GM19240 (cell line): Measurements from ENCODE around the gene FNDC4.
"Not testable (repeated sequence)": the region's sequence is repeated elsewhere in the genome, so short reads cannot be mapped to it uniquely, and the experiment has no call there.

Source experiments
- DNase-seq: peaks from one replicate; pipeline ENCODE4 v3.0.0; 2011; ENCODE audit warnings: low spot score; ENCODE audit not compliant: insufficient read length

FNDC4 gene

DNA sequence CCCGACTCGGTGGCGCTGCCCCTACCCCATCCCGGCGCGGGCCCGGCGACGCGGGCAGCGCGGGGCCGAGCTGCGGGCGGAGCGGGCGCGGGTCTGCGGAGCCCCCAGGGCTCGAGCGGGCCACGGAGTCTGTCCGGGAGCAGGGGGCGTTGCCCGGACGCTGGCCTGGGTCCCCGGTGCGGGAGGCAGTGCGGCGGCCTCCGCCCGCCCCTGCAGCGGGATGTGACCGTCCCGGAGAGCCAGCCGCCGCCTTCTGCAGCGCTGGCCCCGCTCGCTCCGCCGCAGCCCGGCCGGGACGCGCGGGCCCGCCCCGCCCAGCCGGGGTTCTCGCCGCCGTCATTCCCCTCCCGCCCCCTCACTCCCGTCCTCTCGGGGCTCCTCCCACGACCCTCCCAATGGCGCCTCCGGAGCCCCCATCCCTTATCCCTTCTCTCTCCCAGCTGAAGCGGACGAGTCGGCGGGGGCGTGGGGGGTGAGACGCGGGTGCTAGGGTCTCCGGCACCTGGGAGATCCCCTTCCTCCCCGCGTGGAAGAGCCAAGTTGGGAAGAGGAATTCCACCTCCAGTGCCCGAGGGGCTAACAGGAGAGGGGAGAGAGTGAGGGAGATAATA is at the start of gene FNDC4:
Gene FNDC4, minus strand, starts transcription at position 257 of the 611 bp plus-strand sequence. CDS start 521 bp downstream, outside the sequence.
- no peak for DNase-seq

GRCh38 chr2:27544143-27544821 is 49.3 kb upstream of the FNDC4 start:
- no peak for DNase-seq

DNA sequence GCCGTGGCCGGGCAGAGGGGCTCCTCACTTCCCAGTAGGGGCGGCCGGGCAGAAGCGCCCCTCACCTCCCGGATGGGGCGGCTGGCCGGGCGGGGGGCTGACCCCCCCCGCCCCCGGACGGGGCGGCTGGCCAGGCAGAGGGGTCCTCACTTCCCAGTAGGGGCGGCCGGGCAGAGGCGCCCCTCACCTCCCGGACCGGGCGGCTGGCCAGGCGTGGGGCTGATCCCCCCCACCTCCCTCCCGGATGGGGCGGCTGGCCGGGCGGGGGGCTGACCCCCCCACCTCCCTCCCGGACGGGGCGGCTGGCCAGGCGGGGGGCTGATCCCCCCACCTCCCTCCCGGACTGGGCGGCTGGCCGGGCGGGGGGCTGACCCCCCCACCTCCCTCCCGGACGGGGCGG is 44.6 kb upstream of the FNDC4 start:
- DNase-seq, result not testable (repeated sequence)

GRCh38 chr2:27538839-27539450 is 43.9 kb upstream of the FNDC4 start:
- DNase-seq, result not testable (repeated sequence)

DNA sequence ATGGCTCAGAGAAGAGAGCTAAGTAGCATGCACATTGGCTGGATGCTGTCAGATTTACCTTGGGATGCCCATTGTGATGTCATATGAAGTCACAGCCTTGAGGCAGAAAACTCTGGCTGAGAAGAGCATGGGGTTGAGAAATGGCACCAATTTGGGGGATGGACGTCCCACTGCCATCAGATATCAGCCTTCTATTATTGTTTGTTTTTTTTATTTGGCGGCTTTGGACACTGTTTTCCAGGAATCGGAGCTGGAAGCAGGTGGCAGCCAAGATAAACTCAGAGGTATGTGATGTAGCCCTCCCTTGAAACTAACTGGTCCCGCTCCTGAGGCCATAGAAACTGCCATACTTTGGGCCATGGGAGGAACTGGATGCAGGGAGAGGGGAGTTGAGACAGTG is 42.3 kb upstream of the FNDC4 start:
- no peak for DNase-seq

GRCh38 chr2:27531983-27532382 is 37.0 kb upstream of the FNDC4 start:
- DNase-seq, result no peak

DNA sequence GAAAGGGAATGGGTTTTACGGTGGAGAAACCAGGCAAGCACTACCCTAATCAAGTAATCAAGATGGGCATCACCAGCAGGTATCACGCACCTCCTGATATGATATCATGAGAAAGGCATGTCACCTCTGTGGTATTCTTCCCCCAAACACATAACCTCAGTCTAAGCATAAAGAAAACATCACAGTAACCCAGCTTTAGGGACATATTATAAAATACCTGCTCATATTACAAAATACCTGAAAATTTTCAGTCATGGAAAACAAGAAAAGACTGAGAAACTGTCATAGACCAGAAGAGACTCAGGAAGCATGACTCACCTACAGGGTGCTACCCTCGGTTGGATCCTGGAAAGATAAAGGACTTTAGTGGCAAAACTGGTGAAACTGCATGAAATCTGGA is 32.2 kb upstream of the FNDC4 start:
- DNase-seq, result no peak

- no peak for DNase-seq
Observed at GRCh38 chr2:27522400-27522945, 27.5 kb upstream of the FNDC4 start.

DNA sequence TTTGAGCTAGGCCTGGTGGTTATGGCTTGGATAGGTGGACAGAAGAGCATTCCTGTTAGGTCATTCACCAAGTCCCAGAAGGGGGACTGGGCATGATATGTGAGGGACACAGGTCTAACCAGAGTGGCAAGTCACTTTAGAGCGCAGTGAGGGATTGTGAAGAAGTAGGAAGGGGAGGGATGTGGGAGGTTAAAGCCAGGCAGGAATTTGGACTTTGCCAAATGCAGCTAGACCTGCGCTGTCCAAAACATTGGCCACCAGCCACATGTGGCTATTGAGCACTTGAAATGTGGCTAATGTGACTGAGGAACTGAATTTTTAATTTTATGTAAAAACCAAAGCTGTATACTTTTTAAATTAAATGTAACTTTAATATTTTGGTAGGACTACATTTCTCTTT is 25.3 kb upstream of the FNDC4 start:
- no peak for DNase-seq

DNA sequence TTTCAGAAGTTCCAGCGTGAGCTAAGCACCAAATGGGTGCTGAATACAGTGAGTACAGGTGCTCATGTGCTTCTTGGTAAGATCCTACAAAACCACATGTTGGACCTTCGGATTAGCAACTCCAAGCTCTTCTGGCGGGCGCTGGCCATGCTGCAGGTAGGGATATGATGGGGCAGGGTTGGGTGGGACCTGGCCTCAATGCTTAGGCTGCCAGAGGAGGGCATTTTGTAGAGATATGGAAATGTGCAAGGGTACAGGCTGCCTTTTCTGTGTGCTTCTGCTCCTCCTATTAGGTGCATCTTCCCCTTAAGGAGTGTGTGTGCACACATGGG is 23.7 kb upstream of the FNDC4 start:
- DNase-seq, result no peak

- no peak for DNase-seq
Observed at GRCh38 chr2:27518113-27518781, 23.2 kb upstream of the FNDC4 start.

GRCh38 chr2:27509326-27509725 is 14.3 kb upstream of the FNDC4 start:
- DNase-seq, result no peak

DNA sequence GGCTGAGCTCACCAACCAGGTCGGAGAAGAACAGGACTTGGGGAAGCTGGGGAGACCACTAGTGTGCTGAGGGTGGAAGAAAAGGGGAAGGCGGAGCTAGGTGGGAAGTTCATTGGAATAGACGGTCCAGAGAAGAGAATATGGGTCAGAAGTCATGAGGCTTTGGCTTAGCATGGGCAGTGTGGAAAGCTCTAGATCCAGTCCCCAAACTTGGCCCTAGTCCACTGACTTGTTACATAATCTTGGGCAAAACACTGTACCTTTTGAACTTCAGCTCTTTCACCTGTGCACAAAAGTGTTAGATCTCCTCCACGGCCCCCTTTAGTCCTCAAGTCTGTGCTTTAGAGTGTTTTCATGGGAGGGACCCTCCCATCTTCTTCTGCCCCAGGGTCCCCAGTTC is 12.3 kb upstream of the FNDC4 start:
- DNase-seq, result no peak

DNA sequence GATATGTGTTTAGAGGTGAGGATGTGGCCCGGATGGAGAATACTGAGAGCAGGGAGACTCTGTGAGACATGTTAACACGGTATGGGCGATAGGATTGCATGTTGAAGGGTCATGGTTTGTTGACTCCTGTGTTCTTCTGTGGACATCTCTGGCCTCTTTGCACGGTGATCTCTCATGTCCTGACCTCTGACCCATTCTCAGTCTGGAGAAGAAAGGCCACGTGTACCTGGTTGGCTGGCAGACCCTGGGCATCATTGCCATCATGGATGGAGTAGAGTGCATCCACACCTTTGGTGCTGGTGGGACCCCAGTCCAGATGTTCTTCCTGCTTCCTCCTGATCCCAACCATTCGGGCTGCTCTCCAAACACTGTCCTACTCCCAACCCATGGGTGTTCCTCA is 11.6 kb upstream of the FNDC4 start:
- DNase-seq, result no peak

DNA sequence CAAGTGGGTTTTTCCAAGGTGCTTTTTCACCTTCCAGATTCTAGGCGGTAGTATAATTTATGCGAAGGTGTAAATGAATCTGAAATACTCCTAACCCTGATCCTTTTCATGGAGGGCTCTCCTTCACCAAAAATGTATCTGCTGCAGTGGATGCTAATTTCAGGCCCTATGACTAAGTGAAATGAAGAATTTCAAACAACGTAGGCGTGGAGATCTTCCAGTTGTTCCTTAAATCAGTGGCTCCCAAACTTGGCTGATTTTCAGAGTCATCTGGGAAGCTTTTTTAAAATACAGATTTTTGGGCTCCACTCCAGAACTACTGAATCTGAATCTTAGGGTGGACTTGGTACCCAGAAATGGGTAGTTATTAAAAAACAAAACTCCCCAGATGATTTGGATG is 7.1 kb upstream of the FNDC4 start:
- DNase-seq, result no peak

DNA sequence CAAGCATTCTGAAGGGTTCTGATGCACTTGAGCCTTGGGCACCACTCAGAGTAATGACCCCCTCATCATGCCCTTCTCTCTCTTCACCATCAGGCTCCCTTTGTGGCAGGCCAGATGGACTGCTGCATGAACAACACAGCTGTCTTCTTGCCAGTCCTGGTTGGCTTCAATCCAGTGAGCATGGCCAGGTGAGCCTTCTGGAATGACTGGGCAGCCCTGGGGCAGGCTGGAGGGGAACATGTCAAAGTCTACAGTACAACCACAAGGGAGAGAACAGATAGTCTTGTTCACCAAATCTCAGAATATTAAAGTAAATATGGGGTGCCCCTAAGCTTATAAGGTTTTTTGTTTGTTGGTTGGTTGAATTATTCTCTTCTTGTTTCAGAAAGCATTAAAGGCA is 6.0 kb upstream of the FNDC4 start:
- DNase-seq, result no peak

DNA sequence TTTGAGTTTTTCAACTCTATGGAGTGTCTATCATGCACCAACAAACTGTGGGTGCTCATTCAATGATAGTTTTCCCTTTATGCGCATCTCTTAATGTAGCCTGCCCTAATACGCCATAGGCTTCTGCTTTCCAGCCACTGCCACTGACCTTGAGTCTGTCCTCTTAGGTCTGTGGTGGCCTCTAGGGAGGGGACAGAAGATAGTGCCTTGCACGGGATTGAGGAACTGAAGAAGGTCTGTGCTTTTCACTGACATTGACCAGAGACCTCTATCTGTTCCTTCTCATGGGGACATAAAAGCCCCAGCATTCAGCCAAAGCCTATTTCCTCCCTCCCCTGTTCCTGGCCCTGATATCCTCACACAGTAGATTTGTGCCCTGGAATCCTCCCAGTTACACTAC is 4.0 kb upstream of the FNDC4 start:
- DNase-seq, result no peak

DNA sequence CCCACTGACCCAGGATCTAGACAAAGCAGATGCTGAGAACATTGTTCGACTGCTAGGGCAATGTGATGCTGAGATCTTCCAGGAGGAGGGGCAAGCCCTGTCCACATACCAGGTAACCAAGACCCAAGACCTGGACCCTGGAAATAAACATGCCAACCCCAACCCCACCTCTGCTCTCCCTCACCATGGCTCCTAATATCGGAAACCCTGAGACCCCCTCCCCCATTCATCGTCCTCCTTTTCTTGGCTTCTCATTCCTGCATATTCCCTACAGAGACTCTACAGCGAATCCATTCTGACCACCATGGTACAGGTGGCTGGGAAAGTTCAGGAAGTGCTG is 2.3 kb upstream of the FNDC4 start:
- DNase-seq, result no peak

DNA sequence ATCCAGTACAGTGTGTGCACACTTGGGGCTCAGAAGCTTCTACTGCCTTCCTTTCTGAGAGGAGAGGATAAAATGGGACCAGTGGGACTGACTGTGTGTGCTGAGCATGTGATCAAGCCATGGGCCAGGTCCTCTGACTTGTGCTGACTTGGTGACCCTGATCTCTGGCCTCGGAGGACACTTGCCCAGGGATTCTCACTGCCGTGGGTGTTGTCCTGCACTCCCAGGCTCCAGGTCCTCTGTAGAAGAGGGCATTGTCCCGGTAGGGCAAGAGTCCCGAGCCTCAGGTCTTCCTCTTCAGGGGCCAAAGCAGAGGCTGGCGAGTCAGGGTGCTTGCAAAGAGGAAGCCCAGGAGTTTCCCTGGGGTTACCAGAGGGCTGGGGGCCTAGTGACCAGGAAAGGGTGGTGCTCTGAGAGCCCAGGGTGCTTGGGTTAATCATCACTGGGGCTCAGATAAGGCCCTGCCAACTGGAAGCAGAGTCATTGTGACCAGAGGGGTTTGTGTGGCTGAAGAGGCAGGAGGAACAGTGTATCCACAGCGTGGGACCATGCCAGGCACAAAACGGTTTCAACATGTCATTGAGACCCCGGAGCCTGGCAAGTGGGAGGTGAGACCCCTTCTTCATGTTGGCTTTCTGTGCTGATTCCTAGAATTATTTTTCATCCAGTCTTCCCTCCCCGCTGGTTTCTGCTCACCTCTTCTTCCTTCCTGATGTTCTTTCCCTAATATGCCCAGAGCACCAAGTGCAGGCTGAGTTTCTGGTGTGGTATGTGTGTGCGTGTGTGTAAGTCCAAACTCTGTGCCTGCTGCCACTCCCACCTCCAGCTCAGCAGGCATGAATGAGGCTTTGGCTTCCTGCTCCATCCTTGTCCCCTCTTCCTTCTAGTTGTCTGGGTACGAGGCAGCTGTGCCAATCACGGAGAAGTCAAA is 1.6 kb upstream of the FNDC4 start, which contains the start of gene GCKR:
Gene GCKR, plus strand, starts transcription at position 483 of the 931 bp plus-strand sequence. Its CDS starts 66 bp downstream, at position 549.
- no peak for DNase-seq

GRCh38 chr2:27495840-27496356 is 898 bp upstream of the FNDC4 start:
- DNase-seq, result no peak
